K562 (cell line): ENCODE measurements around the gene USP2. TPM values are rescaled to one million over a fixed set of nuclear protein-coding genes. Genes with fewer than 3 reads are reported as not detected.
A peak's percentile ranks its signal among the peaks of the same experiment; 100 is the strongest.

Source experiments
- ARID3B ChIP-seq: fragments of 250-450 bp; sonication (Bioruptor Pico); IDR thresholded peaks from 2 replicates; pipeline ENCODE4 v1.4.0; 2020; ENCODE audit warnings: borderline replicate concordance
- ARNT ChIP-seq, 2 experiments: fragments of 450-650 bp; IDR thresholded peaks; 2 replicates each; pipeline ENCODE4 v1.6.1; 2016; ENCODE audit warnings: mild to moderate bottlenecking in 1 of 2
- CBFA2T2 ChIP-seq: fragments of 450-650 bp; conservative IDR thresholded peaks from 2 replicates; pipeline ENCODE4 v1.6.1; 2017; ENCODE audit warnings: mild to moderate bottlenecking
- CSDE1 ChIP-seq, 2 experiments: fragments of 450-650 bp; IDR thresholded peaks; 2 replicates each; pipeline ENCODE4 v1.6.1; 2016; ENCODE audit warnings: mild to moderate bottlenecking in 1 of 2
- KDM1A ChIP-seq, 2 experiments: fragments of 450-650 bp; IDR thresholded peaks; 2 replicates each; pipeline ENCODE4 v1.6.1; 2016; ENCODE audit warnings: mild to moderate bottlenecking in 2 of 2
- MTA3 ChIP-seq: fragments of 450-650 bp; formaldehyde crosslinking; IDR thresholded peaks from 2 replicates; pipeline ENCODE4 v1.6.1; 2017; ENCODE audit warnings: mild to moderate bottlenecking, borderline replicate concordance
- PHF21A ChIP-seq: fragments of 450-650 bp; IDR thresholded peaks from 2 replicates; pipeline ENCODE4 v1.6.1; 2017; ENCODE audit warnings: low read depth, borderline replicate concordance
- POLR2AphosphoS5 ChIP-seq: IDR thresholded peaks from 2 replicates; pipeline ENCODE4 v1.6.1; 2011; ENCODE audit warnings: mild to moderate bottlenecking, low read depth, low read length, moderate library complexity; ENCODE audit not compliant: control insufficient read depth, insufficient read depth
- SAFB2 ChIP-seq: fragments of 200-400 bp; formaldehyde crosslinking; IDR thresholded peaks from 2 replicates; pipeline ENCODE4 v1.6.1; 2018; ENCODE audit warnings: borderline replicate concordance, low read length, low read depth, moderate library complexity; ENCODE audit not compliant: severe bottlenecking
- SMARCA5 ChIP-seq: fragments of 450-650 bp; IDR thresholded peaks from 2 replicates; pipeline ENCODE4 v1.6.1; 2016
- SMARCB1 ChIP-seq: IDR thresholded peaks from 2 replicates; pipeline ENCODE4 v1.6.1; 2011; ENCODE audit warnings: improper control_type of control experiment, low read depth; ENCODE audit not compliant: insufficient read length
- SMARCC2 ChIP-seq: fragments of 450-650 bp; IDR thresholded peaks from 2 replicates; pipeline ENCODE4 v1.6.1; 2017; ENCODE audit warnings: antibody characterized with exemption, moderate library complexity, mild to moderate bottlenecking, low read depth
- TAF9B ChIP-seq: fragments of 450-650 bp; IDR thresholded peaks from 2 replicates; pipeline ENCODE4 v1.6.1; 2018; ENCODE audit warnings: mild to moderate bottlenecking; ENCODE audit not compliant: partially characterized antibody
- THRA ChIP-seq: fragments of 450-650 bp; IDR thresholded peaks from 2 replicates; pipeline ENCODE4 v1.6.1; 2017; ENCODE audit warnings: mild to moderate bottlenecking, moderate library complexity
- ZKSCAN1 ChIP-seq: fragments of 150-350 bp; IDR thresholded peaks from 2 replicates; pipeline ENCODE4 v1.6.1; 2016; ENCODE audit warnings: low read depth, low read length
- ZNF165 ChIP-seq: fragments of 250-450 bp; sonication (Bioruptor Pico); IDR thresholded peaks from 2 replicates; pipeline ENCODE4 v1.4.0; 2020; ENCODE audit warnings: borderline replicate concordance
- ZNF217 ChIP-seq: sonication (generic); formaldehyde crosslinking; IDR thresholded peaks from 2 replicates; pipeline ENCODE4 v1.8.0; 2022; ENCODE audit warnings: mild to moderate bottlenecking, missing genetic modification reagents
- ZNF354B ChIP-seq: fragments of 250-450 bp; sonication (Bioruptor Pico); IDR thresholded peaks from 2 replicates; pipeline ENCODE4 v1.4.0; 2020
- ZNF408 ChIP-seq: fragments of 250-450 bp; sonication (Bioruptor Pico); IDR thresholded peaks from 2 replicates; pipeline ENCODE4 v1.4.0; 2020; ENCODE audit warnings: low read depth, mild to moderate bottlenecking, moderate library complexity
- ZNF583 ChIP-seq: fragments of 250-450 bp; sonication (Bioruptor Pico); IDR thresholded peaks from 2 replicates; pipeline ENCODE4 v1.4.0; 2020
- polyA plus RNA-seq, 8 experiments: library from polyadenylated mRNA; depleted of rRNA in 4 of 8; stranded (reverse) in 5 of 8; unstranded in 3 of 8; fragments of >200 nt; fragmentation: Nextera tagmentation in 2 of 8; fragmentation: Illumina TruSeq in 1 of 8; extraction: Ambion mirVana in 2 of 8; extraction: Trizol in 1 of 8; gene quantifications; 2 replicates each; pipeline versions ENCODE4 v1.2.1 to v1.2.3, GENCODE V29; 2011 to 2014; ENCODE audit warnings: inconsistent platforms in 1 of 8, missing spikeins in 1 of 8
- total RNA-seq, 7 experiments: library from RNA; depleted of rRNA in 6 of 7; stranded (reverse); fragments of >200 nt in 6 of 7; fragmentation: Illumina TruSeq in 2 of 7; extraction: Trizol in 2 of 7; gene quantifications; 2 replicates each; pipeline versions ENCODE4 v1.2.1 to v1.2.3, GENCODE V29; 2011 to 2021; ENCODE audit warnings: low replicate concordance in 1 of 7
- TF ChIP-seq, protein P1 (sequence below): fragments of 450-650 bp; formaldehyde crosslinking; IDR thresholded peaks from 2 replicates; pipeline ENCODE4 v1.4.0; 2020; ENCODE audit warnings: mild to moderate bottlenecking, moderate library complexity
- TF ChIP-seq, protein P2 (sequence below): IDR thresholded peaks from 2 replicates; pipeline ENCODE4 v1.6.1; 2011; ENCODE audit warnings: borderline replicate concordance, low read depth, mild to moderate bottlenecking, moderate library complexity, low read length; ENCODE audit not compliant: insufficient read depth, poor library complexity, severe bottlenecking
- TF ChIP-seq, protein P3 (sequence below): sonication (generic); formaldehyde crosslinking; IDR thresholded peaks from 2 replicates; pipeline ENCODE4 v1.9.0; 2022; ENCODE audit warnings: mild to moderate bottlenecking, missing genetic modification reagents

The USP2 gene
- total and polyA plus RNA-seq, 9 of the 15 experiments (the other 6 are each of a cell fraction or from before 2014, with no cell fraction given) = 2.8 to 16.9 (median 3.9) TPM

DNA sequence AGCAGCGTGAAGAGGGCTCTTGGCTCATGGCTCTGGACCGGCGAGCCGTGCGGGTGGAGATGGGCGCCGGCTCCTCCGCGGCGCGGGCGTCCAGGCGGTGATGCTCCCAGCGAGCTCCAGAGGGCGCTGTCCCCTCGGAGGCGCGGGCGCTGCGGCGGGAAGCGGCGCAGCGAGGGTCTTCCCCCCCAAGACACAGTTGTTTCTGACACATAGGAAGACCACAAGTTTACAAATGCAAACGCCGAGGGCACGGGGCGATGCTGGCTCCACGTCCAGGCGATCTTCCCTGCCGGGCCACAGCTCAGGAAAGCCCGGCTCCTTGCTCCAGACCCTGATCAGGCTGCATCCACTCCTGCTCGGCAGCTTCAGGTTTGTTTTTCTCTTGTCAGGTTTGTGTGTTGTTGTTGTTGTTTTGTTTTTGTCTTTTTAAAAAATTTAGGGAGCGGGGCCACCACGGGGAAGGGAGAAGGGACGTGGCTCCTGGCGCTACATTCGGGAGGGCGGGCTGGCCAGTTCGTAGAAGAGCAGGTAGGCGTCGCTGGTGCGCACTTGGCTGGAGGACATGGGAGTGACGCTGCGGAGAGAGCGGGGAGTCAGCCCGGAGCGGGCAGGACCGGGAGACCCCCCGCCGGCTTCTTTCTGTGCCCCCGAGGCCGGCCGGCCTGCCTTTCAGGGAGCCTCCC is 25.0 kb downstream of the USP2 start (continued):
- no peak for TF ChIP-seq ARNT (IDR thresholded peaks at IDR 0.05)
- no peak for TF ChIP-seq SMARCC2
- TF ChIP-seq ARID3B (CRISPR knock-in tag) = no peak
- 0 out of 2 replicates have a peak, but pooled peaks have one; percentile 37 for TF ChIP-seq ZNF583
- TF ChIP-seq ZNF217 (CRISPR knock-in tag) = no peak
- TF ChIP-seq POLR2AphosphoS5 = no peak
- TF ChIP-seq ZNF408 (CRISPR knock-in tag) = no peak
- no peak for TF ChIP-seq PHF21A
- TF ChIP-seq TAF9B = no peak
- TF ChIP-seq ZNF354B = no peak
- TF ChIP-seq, protein P1, sequence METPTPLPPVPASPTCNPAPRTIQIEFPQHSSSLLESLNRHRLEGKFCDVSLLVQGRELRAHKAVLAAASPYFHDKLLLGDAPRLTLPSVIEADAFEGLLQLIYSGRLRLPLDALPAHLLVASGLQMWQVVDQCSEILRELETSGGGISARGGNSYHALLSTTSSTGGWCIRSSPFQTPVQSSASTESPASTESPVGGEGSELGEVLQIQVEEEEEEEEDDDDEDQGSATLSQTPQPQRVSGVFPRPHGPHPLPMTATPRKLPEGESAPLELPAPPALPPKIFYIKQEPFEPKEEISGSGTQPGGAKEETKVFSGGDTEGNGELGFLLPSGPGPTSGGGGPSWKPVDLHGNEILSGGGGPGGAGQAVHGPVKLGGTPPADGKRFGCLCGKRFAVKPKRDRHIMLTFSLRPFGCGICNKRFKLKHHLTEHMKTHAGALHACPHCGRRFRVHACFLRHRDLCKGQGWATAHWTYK (CRISPR knock-in tag) = peak; percentile 59; the same call in 1 of the 2 replicates
- TF ChIP-seq ZNF165 (CRISPR knock-in tag) = no peak
- TF ChIP-seq SMARCA5 = no peak
- TF ChIP-seq, protein P2, sequence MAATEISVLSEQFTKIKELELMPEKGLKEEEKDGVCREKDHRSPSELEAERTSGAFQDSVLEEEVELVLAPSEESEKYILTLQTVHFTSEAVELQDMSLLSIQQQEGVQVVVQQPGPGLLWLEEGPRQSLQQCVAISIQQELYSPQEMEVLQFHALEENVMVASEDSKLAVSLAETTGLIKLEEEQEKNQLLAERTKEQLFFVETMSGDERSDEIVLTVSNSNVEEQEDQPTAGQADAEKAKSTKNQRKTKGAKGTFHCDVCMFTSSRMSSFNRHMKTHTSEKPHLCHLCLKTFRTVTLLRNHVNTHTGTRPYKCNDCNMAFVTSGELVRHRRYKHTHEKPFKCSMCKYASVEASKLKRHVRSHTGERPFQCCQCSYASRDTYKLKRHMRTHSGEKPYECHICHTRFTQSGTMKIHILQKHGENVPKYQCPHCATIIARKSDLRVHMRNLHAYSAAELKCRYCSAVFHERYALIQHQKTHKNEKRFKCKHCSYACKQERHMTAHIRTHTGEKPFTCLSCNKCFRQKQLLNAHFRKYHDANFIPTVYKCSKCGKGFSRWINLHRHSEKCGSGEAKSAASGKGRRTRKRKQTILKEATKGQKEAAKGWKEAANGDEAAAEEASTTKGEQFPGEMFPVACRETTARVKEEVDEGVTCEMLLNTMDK = peak; percentile 61
- no peak for TF ChIP-seq THRA
- TF ChIP-seq SMARCB1 = no peak
- no peak for TF ChIP-seq SAFB2
- TF ChIP-seq, protein P3, sequence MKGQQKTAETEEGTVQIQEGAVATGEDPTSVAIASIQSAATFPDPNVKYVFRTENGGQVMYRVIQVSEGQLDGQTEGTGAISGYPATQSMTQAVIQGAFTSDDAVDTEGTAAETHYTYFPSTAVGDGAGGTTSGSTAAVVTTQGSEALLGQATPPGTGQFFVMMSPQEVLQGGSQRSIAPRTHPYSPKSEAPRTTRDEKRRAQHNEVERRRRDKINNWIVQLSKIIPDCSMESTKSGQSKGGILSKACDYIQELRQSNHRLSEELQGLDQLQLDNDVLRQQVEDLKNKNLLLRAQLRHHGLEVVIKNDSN (CRISPR knock-in tag) = no peak
- no peak for TF ChIP-seq CSDE1 (IDR thresholded peaks at IDR 0.05)
- TF ChIP-seq MTA3 = no peak
- no peak for TF ChIP-seq CBFA2T2
- peak in 1 of 2 experiments; percentile 24; a peak in 1 of 4 replicates for TF ChIP-seq KDM1A (IDR thresholded peaks at IDR 0.05)
- peak; percentile 20; the same call in 1 of the 2 replicates for TF ChIP-seq ZKSCAN1
